HG02763 (cell line): ENCODE results near the gene ZNF644.

Experiments
- ATAC-seq: cut with Tn5 transposase; IDR thresholded peaks from one replicate; pipeline ENCODE4 v1.9.1; 2021; ENCODE audit warnings: mild to moderate bottlenecking, moderate library complexity; ENCODE audit not compliant: unreplicated experiment

Gene ZNF644

GRCh38 chr1:90989302-90989701 is 32.5 kb downstream of the ZNF644 start:
- ATAC-seq, result no peak

DNA sequence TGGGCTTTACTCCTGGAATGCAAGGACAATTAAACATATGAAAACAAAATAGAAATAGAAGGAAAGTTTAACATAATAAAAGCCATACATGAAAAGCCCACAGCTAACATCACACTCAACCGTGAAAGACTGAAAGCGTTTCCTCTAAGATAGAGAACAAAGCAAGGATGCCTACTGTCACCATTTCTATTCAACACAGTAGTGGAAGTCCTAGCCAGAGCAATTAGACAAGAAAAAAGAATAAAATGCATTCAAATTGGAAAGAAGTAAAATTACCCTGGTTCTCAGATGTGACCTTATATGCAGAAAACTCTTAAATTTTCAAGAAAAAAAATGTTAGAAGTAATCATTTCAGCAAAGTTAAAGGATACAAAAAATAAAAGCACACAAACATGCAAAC is 34.0 kb downstream of the ZNF644 start:
- ATAC-seq, result no peak

- ATAC-seq, result no peak
These were observed 34.9 kb downstream of the ZNF644 start for GRCh38 chr1:90986953-90987352.

DNA sequence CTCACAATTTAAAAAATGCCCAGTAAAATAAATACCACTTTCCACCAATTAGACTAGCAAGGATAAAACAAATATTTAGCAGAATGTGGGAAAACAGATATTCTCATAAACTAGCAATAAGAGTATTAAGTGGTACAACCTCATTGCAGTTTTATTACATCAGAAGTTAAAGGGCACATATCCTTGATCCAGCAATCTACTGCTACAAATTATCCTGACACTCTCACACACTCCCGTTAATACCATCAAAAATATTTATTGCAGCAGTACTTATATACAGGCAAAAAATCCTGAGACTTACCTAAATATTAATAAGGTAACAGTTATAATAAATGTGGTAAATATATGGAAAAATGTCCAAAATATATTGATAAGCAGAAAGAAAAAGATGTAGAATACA is 44.3 kb downstream of the ZNF644 start:
- ATAC-seq, result no peak

- no peak for ATAC-seq
These were observed 47.7 kb downstream of the ZNF644 start for GRCh38 chr1:90973897-90974798.

DNA sequence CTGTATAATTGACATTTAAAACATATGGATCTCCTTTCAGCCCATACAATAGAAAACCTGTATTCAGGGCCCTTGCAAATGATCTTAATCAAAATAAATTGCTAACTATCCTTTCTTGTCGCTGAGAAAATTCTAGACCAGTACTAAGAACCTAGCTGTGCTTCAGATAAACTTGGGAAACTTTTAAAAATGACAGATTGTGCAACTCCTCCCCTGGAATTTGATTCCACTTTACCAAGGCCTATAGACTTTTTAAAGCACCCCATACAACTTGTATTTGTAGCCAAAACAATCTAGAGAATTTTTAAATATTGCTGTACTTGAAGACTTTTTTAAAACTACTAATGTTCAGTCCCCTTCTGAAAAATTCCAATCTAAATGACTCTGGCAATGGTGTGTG is 51.6 kb downstream of the ZNF644 start:
- no peak for ATAC-seq

- ATAC-seq, result no peak
These were observed 52.6 kb downstream of the ZNF644 start for GRCh38 chr1:90969241-90969640.

GRCh38 chr1:90964444-90965035 is 57.3 kb downstream of the ZNF644 start:
- ATAC-seq, result no peak

DNA sequence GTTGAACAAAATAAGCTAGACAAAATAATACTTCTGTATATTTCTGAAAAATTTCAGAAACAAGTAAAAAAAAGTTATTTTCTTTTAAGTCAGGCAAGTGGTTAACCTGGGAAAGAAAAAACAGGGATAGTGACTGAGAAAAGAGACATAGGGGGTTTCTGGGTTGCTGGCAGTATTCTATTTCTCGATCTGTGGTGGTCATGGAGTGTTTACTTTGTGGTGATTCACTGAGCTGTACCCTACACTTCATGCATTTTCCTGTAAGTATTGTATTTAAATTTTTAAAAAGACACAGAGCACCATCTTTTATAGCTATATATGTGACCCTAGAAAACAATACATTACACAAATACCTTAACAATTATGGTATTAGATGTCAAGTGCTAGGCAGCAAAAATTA is 58.2 kb downstream of the ZNF644 start:
- ATAC-seq, result no peak

- ATAC-seq, result no peak
These were observed 58.6 kb downstream of the ZNF644 start for GRCh38 chr1:90963236-90963635.

GRCh38 chr1:90959352-90960206 is 62.3 kb downstream of the ZNF644 start:
- no peak for ATAC-seq

GRCh38 chr1:90957497-90957896 is 64.3 kb downstream of the ZNF644 start:
- ATAC-seq, result no peak

GRCh38 chr1:90955769-90956168 is 66.1 kb downstream of the ZNF644 start:
- ATAC-seq, result no peak

GRCh38 chr1:90952906-90953305 is 68.9 kb downstream of the ZNF644 start:
- no peak for ATAC-seq

GRCh38 chr1:90951009-90951408 is 70.8 kb downstream of the ZNF644 start:
- ATAC-seq, result no peak

DNA sequence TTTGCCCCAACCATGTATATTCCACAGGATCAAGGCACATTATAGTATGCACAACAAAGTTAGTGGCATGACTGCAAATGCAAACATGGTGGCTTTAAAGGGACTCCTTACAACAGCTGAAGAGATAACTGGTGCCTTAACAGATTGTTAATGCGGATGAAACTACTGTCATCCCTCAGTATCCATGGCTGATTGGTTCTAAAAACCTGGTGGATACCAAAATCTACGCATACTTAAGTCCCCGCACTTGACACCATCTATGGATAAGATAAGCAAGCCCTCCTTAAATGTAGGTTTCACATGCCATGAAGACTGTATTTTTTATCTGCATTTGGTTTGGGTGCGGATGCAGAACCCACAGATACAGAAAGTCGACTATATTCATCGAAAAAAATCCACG is 73.5 kb downstream of the ZNF644 start:
- ATAC-seq, result no peak

- no peak for ATAC-seq
These were observed 75.2 kb downstream of the ZNF644 start for GRCh38 chr1:90946630-90947029.

DNA sequence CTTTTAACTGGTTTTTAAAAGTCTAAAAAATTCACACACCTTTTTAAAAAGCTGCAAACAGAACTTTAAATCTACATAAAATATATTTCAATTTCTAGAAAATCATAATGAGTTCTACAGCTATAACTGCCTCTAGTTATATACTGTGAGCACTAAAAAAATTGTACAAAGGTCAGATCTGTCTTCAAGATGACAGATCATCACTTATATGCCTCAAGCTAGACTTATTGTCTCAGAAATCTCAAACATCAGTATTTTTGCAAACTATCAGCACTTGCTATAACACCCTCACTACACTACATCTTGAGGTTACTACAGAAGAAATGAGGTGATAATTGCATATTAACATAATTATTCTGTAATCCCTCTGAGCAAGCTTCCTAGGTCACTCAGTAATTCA is 76.5 kb downstream of the ZNF644 start:
- ATAC-seq, result no peak

DNA sequence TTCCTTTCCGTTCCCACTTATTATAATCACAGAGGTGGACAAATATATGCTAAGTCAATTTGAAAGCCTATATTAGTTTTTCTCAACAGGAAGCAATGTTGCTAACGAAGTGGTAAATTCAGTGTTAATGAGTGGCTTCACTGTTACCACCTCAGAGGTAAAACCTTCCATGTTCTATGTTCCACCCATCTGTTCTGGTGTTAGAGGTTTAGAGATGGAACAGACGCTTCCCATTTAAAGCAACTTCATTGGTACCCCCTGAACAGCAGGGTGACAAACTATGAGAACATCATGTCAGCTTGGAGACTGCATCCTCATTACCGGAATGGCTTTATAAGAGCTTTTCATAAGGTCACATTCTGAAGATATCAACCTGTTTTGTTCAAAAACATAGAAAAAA is 77.9 kb downstream of the ZNF644 start:
- no peak for ATAC-seq

GRCh38 chr1:90940746-90941145 is 81.1 kb downstream of the ZNF644 start:
- ATAC-seq, result no peak

- no peak for ATAC-seq
These were observed 85.1 kb downstream of the ZNF644 start for GRCh38 chr1:90936731-90937130.

- ATAC-seq, result no peak
These were observed 85.8 kb downstream of the ZNF644 start for GRCh38 chr1:90936061-90936460.
